Measurements from ENCODE around the gene DSC1. TPM values are rescaled to one million over a fixed set of nuclear protein-coding genes. Genes with fewer than 3 reads are reported as not detected.
"Not testable (repeated sequence)": the region's sequence is repeated elsewhere in the genome, so short reads cannot be mapped to it uniquely, and the experiment has no call there.

The DSC1 gene
- total and polyA plus RNA-seq, 12 donors = not detected

GRCh38 chr18:31190919-31191318 is 28.3 kb upstream of the DSC1 start:
- DNase-seq = no peak
- intact Hi-C loops (cut with DNase I) = no loop called here
- H3K27ac ChIP-seq = no peak overlapping the region
- 64 to 81% (median 72%) methylated on average over 2 of the region's 2 CpGs for WGBS, 4 donors
- H3K9me3 ChIP-seq (replicated peaks in 1 of 3) = no peaks in the 10 kb centered on the region
- no peaks in the 10 kb centered on the region for H3K36me3 ChIP-seq (replicated peaks in 1 of 2)
- no peaks in the 10 kb centered on the region for H3K4me1 ChIP-seq (replicated peaks in 1 of 2)
- H3K27me3 ChIP-seq = no peaks in the 10 kb centered on the region
- no peak overlapping the region for H3K4me3 ChIP-seq
- TF ChIP-seq CTCF (IDR thresholded peaks at IDR 0.05) = no peak

- no peaks in the 10 kb centered on the region for H3K9me3 ChIP-seq (replicated peaks in 1 of 3)
- H3K36me3 ChIP-seq (replicated peaks in 1 of 2) = no peaks in the 10 kb centered on the region
- no peak overlapping the region for H3K4me3 ChIP-seq
- 56 to 61% (median 59%) methylated on average over 2 of the region's 2 CpGs for WGBS, 4 donors
- H3K27ac ChIP-seq = no peak overlapping the region
- intact Hi-C loops (cut with DNase I) = no loop called here
- no peak for DNase-seq
- no peak for TF ChIP-seq CTCF (IDR thresholded peaks at IDR 0.05)
- no peak for TF ChIP-seq POLR2A (IDR thresholded peaks at IDR 0.05)
- no peaks in the 10 kb centered on the region for H3K4me1 ChIP-seq (replicated peaks in 1 of 2)
- H3K27me3 ChIP-seq = no peaks in the 10 kb centered on the region
These were observed 27.1 kb upstream of the DSC1 start for GRCh38 chr18:31189757-31190156.

GRCh38 chr18:31185186-31185950 is 22.7 kb upstream of the DSC1 start:
- Histone ChIP-seq H3K27ac (no peak overlapping the region), H3K27me3 (no peaks in the 10 kb centered on the region), H3K4me1 (replicated peaks in 1 of 2) (no peaks in the 10 kb centered on the region), H3K9me3 (replicated peaks in 1 of 3) (no peaks in the 10 kb centered on the region), H3K36me3 (replicated peaks in 1 of 2) (no peaks in the 10 kb centered on the region), H3K4me3 (no peak overlapping the region)
- intact Hi-C loops (cut with DNase I) = no loop called here
- no peak for TF ChIP-seq CTCF (IDR thresholded peaks at IDR 0.05)
- no peak for TF ChIP-seq POLR2A (IDR thresholded peaks at IDR 0.05)
- no peak for DNase-seq
- WGBS, 4 donors = 46 to 55% (median 52%) methylated on average over 4 of the region's 4 CpGs

GRCh38 chr18:31183302-31183701 is 20.6 kb upstream of the DSC1 start:
- intact Hi-C loops (cut with DNase I) = no loop called here
- Histone ChIP-seq H3K4me1 (replicated peaks in 1 of 2) (no peaks in the 10 kb centered on the region), H3K27me3 (no peaks in the 10 kb centered on the region), H3K9me3 (replicated peaks in 1 of 3) (no peaks in the 10 kb centered on the region), H3K36me3 (replicated peaks in 1 of 2) (no peaks in the 10 kb centered on the region), H3K4me3 (no peak overlapping the region), H3K27ac (no peak overlapping the region)
- DNase-seq = no peak
- TF ChIP-seq POLR2A (IDR thresholded peaks at IDR 0.05) (no peak), CTCF (IDR thresholded peaks at IDR 0.05) (no peak)
- 69 to 88% (median 73%) methylated on average over 2 of the region's 2 CpGs for WGBS, 4 donors

- not testable (repeated sequence) for DNase-seq
These were observed 14.7 kb upstream of the DSC1 start for GRCh38 chr18:31177369-31177768.

More at GRCh38 chr18:31177369-31177768, 14.7 kb upstream of the DSC1 start:
- H3K9me3 ChIP-seq (replicated peaks in 1 of 3); intact Hi-C loops (cut with DNase I); H3K4me3 ChIP-seq; H3K4me1 ChIP-seq (replicated peaks in 1 of 2); H3K27me3 ChIP-seq; H3K36me3 ChIP-seq (replicated peaks in 1 of 2); H3K27ac ChIP-seq: not testable (repeated sequence)
- 74 to 88% (median 79%) methylated on average over 6 of the region's 6 CpGs for WGBS, 4 donors

Measured in adrenal gland (tissue), 12 donors.